IPS-NIHi7 (cell line): Measurements from ENCODE around the gene UBE2I.

ENCODE experiments used
- DNase-seq: peaks from one replicate; pipeline ENCODE4 v3.0.0; 2012; ENCODE audit warnings: mixed read lengths; ENCODE audit errors: extremely low spot score

The UBE2I gene

GRCh38 chr16:1330260-1330914 is 21.0 kb downstream of the UBE2I start:
- DNase-seq: peak; percentile 81

DNA sequence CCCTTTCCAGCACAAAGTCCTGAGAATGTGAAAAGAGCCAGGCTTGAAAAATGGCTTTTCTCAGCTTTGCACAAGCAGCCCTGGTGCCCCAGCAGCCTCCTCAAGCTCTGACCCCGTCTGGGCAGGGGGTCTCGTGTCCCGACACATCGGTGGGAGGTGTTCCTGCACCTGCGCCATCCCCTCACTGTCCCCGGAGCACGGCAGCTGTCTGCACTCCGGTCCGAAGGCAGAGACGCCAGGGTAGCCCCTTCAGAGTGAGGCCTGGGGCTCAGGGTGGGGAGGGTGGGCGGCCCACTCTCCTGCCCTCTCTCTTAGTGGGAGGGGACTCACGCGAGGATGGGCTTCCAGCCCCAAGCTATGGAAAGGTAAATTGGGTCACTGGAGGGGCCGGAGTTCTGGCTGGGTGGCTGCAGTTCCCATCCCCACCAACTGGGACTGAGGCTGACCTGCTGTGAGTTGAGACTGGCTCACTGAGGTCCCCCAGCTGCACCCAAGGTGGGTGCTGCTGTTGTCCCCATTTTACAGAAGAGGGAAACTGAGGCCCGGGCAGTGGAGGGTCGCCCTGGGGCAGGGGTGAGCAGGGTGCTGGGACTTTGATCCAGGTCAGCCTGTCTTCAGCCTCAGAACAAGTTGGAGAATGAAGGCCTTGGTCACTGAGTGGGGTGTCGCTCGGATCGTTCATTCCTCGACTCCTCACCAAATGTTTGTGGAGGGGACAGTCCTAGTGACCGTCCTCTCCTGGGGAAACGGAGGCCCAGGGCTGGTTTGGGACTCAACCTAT is 21.7 kb downstream of the UBE2I start:
- no peak for DNase-seq

DNA sequence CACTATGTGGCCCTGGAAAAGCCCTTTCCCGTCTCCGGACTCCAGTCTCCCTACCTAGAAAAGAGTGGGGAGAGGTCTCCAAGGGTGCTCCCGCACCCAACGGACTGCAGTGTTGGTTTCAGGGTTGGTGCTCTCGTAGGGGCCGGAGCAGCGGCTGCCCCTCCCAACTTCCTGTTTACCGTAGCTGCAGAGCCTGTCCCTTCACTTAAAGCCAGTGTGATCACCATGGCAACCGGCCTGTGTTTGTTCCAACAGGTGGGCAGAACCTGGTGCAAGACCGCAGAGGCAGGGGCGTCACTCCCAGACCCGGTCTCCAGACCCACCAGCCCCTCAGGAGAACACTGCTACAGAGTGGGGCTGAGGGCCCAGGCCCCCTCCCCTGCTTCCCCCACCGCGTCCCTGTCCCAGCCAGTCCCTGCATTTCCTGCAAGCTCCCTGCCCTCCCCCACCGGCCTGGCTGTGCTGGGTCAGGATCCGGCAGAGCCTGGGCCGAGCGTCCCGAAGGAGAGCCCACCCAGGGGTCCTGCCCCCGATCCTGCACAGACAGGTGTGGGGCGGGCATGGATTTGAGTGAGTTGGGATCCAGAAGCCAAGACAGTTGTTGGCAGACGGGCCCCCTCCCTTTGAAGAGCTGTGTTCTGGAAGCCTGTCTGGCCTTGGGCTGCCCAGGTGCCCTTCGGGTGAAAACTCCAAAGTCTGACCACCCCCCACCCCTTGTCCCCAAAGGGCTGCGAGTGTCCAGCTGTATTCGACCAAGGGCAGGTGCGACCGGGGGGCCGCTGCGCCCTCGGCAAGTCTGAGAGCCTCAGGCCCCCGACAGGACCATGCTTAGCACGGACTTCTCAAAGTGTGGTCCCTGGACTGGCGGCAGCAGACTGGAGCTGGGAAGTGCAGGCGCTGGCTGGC is 22.5 kb downstream of the UBE2I start:
- peak; percentile 90 for DNase-seq

GRCh38 chr16:1332618-1333148 is 23.2 kb downstream of the UBE2I start:
- no peak for DNase-seq

DNA sequence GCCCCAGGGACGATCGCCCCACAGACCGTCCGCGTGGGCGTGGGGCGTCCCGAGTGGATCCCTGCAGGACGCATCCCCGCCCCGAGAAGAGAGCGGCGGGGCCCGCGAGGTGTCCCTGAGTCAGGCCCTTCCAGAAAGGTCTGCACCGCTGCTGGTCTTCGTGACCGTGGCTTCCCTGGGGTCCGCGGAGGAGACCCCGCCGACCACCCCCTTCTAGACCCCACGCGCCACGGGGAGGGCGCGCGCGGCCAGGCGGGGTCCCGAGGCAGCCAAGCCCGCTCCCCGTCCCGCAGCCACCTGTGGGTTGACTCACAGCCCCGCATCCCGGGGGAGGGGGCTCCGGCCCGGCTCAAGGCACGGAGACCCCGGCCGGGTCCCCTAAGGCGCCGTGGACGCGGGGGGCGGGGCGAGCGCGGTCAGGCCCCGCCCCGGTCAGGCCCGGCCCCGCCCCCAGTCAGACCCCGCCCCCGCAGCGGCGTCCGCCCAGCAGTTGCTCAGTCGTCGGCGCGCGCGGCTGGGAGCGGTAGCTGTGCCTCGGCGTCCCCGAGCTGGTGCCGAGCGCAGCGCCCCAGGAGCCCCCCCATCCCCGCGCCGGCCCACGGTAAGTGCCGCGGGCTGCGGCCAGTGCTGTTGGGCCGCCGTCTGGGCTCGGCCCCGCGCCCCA is 23.8 kb downstream of the UBE2I start, which contains the start of gene BAIAP3:
BAIAP3 (plus strand) TSS at position 497 of the 664 bp plus-strand sequence. CDS start 4,905 bp downstream, outside the sequence.
- DNase-seq: peak; percentile 73

DNA sequence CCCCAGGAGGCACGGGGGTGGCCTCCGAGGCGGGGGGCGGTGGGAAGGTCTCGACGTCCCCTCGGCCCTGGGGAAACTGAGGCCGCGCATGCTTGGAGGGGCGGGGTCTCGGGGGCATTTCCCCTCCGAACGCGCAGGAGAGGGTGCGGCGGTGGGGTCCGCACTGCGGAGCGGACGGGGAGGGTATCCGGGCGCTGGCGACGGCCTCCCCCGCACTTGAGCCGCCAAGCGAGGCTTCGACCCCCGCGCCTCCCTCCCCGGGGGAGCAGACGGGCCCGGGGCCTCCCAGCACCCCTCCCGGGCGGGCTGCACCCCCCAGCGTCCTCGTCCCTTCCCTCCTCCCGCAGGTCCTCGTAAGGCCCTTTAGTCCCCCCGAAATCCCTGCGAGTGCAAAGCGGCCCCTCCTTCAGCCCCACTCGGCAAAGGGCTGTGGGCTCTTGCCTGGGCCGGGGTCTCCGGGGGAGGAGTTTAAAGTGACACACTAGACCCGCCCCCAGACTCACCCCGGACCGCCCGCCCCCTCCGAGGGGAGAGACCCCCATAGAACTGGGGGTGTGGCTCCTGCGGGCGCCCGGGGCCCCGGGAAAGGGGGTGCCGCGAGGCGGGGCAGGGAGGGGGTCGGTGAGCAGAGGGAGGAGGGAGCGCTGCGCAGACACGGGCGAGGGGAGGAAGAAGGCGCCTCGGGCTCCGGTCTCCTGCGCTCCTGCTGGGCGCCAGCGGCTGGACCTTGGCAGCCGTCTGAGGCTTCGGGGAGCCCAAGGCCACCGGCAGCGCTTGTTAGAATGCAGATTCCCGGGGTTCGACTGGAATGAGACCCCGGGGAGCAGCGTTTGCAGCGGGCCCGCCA is 24.6 kb downstream of the UBE2I start:
- no peak for DNase-seq

- DNase-seq: no peak
Observed at GRCh38 chr16:1334739-1335138, 25.3 kb downstream of the UBE2I start.

GRCh38 chr16:1335211-1335971 is 26.0 kb downstream of the UBE2I start:
- DNase-seq: no peak

DNA sequence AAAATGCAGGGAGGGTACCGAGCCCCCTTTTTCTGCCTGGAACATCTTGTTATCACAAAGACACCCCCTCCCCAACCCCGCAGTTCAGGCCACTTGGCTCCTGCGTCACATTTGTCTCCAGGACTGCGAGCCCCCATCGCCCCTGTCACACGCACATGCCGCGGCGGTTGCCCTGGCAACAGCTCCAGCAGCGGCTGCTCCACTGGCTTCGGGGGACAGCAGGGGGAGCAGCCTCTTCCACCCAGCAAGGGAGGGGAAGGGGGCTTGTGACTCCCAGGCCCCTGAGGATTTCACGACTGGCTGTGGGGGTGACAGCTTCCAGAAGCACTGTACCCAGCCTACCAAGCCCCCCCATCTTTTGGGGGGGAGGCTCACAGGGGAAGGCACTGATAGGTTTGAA is 26.6 kb downstream of the UBE2I start:
- DNase-seq: no peak

DNA sequence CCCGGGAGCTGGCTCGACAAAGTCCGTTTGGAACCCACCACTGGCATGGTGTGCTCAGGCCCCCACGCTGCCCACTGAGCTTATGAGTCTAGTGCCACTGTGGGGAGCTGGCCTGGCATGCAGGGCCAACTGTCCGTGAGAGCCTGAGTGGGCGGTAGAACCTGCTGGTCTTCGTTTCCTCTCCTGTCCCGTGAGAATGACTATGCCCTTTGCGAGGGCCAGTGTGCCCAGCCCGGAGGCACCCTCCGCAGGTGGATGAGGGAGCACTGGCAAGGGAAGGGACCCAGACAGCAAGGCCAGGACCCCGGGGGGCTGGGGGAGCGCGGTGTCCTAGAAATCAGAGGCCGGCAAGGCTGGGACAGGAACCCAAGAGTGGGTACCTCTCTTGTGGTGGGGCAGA is 27.2 kb downstream of the UBE2I start:
- no peak for DNase-seq

DNA sequence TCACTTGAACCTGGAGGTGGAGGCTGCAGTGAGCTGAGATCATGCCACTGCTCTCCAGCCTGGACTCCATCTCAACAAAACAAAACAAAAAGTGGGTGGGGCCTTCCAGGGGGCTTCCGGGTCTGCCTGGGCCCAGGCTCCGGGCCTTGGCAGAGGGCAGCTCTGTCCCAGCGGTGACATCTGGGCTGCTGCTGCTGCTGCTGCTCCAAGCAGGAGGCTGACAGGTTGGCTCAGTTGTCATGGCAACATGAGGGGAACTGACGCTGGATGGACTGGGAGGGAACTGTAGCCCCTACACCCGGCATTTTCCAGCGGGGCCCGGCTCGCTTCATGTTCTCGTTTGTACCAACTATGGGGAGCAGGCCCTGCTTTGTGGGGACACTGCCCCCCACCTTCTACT is 28.1 kb downstream of the UBE2I start:
- no peak for DNase-seq

- DNase-seq: peak; percentile 48
Observed at GRCh38 chr16:1338119-1338730, 28.8 kb downstream of the UBE2I start.

DNA sequence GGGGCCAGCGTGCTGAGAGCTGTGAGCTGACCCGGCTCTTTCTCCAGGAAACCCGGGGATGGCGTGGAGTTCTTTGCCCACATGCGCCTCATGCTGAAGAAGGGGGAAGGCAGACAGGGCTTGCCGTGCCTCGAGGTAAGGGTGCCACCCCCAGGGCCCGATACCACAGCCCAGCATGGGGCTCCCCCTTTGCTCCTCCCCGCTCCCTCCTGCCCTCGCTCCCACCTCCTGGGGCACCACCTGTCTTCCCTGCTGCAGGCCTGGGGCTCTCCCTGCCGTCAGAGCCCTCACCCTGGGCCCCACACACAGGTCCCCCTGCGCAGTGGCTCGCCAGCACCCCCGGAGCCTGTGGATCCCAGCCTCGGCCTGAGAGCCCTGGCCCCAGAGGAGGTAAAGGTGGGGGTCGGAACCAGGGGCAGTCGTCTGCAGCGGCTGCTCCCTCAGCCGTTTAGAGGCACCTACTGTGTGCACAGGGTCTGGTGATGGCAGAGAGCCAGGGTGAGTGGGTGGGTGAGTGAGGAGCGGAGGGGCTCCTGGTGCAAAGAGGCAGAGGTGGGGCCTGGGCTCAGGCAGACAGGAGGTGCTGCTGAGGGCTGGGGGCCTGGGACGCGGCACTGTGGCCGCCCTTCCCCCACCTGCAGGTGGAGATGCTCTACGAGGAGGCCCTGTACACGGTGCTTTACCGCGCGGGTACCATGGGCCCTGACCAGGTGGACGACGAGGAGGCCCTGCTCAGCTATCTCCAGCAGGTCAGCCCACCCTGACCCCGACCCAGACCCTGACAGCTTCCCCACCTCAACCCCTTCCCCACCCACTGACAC is 29.6 kb downstream of the UBE2I start:
- no peak for DNase-seq

DNA sequence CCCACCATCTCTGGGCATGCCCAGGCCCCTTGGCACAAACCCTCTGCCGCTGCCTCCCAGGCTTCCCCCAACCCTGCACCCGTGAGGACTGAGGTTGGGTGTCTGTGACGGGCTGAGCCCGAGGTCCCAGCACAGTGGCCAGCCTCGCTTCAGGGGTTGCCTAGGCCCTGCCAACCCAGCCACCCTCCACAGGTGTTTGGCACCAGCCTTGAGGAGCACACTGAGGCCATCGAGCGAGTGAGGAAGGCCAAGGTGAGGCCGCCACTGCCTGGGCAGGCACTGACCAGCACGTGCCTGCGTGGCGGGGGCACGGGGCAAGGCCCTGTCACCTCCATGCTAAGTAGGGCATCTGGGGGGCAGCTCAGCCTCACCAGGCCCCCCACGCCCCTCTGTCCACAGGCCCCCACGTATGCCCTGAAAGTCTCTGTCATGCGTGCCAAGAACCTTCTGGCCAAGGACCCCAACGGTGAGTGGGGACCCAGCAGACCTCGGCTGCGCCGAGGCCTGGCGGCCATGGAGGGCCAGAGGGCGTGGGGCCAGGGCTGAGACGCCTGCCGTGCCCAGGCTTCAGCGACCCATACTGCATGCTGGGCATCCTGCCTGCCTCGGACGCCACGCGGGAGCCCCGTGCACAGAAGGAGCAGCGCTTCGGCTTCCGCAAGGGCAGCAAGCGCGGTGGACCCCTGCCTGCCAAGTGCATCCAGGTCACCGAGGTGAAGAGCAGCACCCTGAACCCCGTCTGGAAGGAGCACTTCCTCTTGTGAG is 31.5 kb downstream of the UBE2I start:
- no peak for DNase-seq

- no peak for DNase-seq
Observed at GRCh38 chr16:1341495-1342420, 32.3 kb downstream of the UBE2I start.
